NCI-H748 (cell line): ENCODE data around the gene POLD3.
"Not testable (repeated sequence)": the region's sequence is repeated elsewhere in the genome, so short reads cannot be mapped to it uniquely, and the experiment has no call there.

Experiments used
- DNase-seq: peaks from one replicate; lab custom pipeline; 2025; ENCODE audit not compliant: unreplicated experiment; lab: John Stamatoyannopoulos, UW

POLD3 gene

DNA sequence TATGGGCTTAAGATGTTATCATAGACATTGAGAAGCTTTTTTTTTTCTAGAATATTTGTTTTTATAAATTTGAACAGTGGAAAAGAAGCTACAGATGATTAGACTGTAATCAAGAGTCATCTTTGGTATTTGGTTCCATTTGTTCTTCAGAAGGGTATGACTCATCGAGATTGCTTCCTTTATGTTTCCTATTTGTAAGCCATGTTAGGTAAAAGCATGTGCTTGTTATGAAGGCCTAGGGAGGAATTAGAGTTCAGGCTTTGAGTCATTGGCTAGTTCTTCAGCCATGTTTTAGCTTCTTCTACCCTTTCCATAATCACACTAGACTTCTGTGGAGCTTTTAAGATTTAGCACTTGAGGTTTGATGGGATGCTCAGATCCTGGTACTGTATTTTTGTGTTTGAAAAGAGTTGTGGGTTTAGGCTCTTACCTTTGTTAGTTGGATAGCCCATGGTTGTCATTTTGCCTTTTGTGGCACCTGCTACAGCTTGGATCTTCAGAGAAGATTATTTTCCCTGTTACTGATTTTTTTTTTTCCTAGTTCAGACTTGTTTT lies 44.3 kb downstream of the POLD3 start:
- DNase-seq: no peak

DNA sequence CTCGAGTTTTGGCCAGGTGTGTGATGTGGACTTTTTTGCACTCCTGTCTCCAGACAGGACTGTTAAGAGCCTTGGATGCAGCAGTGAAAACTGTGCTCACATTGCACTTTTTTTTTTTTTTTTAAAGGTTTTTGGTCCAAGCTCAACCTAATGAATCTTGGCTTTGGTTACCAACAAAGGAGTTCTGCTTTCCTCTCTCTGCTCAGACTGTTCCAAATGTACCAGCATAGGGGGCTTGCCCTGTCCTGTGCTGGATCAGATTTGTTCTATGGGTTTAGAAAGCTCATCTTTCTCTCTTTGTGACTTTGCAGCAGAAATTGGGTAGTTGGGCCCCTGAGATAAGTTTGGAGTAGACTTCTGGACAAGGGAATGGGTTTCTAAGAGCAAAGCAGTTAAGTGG lies 45.3 kb downstream of the POLD3 start:
- DNase-seq: no peak

DNA sequence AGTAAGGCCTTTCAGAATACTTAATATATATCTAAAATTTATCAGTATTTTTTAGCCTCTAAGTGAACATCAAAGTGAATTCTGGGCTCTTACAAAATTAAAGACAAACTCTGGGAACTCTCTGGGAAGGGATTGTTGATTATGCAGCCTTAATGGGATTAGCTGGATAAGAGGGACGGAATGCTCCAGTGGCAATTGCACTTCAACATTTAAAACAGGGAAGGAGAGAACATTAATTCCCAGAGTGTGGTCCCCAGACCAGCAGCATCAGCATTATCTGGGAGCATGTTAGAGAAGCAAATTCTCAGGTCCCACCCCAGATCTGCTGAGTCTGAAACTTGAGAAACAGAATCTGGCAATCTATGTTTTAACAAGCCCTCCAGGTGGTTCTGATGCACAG lies 46.5 kb downstream of the POLD3 start:
- no peak for DNase-seq

DNA sequence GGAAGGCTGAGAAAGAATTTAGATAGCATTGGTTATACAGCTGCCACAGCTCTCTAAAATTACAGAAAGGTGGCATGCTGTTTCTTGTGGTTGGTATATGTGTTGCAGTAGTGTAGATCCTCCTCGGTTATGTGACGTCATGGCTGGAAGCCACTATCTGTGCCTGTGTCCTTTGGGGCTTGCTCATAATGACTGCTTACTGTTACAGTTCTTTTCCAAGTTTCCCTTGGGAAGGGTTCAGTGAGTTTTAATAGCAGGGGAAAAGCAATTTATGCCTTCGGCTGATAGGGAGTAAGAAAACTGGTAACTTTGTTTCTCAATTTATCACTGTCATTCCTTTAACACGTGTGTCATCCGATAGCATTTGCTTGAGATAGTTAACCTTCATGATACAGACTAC lies 47.2 kb downstream of the POLD3 start:
- DNase-seq: no peak

DNA sequence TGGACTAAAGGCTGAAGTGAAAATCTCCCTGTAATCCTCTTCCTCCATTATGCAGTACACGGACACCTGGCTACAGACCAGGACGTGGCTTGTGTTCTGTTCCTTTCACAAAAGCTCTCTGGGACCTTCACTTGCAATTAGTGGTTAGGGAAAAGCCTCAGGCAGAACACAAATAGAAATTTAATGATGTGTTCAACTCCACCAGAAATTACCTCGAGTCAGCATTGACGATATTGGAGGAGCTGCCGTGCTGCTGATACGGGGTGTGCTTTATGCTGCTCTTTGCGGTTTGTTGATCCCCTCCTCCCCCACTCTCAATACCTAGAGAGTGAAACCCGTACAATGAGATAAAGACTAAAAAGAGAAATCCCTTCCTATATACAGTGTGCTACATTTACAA lies 48.9 kb downstream of the POLD3 start:
- no peak for DNase-seq

DNA sequence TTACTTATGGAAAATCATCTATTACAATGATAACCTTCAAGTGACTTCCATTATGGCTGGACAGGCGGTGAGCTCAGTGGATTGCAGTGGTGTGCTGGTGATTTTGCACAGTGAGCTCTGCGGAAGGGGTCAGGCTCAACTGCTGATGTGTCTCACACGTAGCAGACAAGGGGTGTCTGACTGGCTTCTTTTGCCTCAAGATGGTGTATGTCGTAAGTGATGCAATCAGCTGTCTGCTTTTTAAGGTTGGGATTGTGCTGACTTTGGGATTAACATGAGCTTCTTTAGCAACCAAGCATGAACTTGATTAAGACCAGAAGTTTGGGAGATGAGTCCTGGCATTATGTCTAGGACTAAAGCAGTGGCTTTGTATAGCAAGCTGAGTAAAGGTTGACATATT lies 49.5 kb downstream of the POLD3 start:
- DNase-seq: no peak

DNA sequence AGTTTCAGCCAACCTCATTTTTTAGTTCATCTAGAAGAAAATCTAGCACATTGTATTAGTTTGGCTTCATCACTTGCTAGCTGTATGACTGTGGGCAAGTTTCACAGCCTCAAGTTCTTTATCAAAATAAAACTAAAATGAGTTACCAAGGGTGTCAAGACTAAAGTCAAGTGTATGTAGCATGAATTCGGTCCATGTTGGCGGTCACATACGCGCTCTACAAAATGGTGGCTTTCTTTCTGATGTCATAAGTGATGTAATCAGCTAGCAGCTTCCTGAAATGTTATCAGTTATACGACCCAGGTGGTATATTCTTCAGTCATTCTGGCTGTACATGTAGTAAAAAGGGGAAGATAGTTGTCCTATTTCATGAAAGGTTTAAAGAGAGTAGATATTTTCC lies 50.5 kb downstream of the POLD3 start:
- DNase-seq: no peak

DNA sequence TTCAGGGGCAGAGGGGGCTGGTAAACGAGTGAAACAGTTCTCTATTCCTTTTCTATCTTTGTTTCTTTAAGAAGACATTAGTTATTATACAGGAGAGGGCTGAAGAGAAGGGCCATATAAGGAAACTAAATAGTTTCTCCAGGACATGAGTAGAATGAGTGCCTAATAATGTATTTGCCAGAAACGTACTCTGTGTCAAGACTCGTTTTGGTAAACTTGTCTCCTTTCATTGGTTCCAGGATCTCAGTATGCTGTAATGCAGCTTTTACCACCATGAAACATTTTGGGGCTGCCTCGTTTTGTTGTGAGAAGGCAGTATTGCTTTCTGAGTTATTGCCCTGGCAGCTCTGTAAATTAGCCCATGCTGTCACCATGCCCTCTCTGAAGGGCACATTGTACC lies 51.7 kb downstream of the POLD3 start:
- DNase-seq: no peak

DNA sequence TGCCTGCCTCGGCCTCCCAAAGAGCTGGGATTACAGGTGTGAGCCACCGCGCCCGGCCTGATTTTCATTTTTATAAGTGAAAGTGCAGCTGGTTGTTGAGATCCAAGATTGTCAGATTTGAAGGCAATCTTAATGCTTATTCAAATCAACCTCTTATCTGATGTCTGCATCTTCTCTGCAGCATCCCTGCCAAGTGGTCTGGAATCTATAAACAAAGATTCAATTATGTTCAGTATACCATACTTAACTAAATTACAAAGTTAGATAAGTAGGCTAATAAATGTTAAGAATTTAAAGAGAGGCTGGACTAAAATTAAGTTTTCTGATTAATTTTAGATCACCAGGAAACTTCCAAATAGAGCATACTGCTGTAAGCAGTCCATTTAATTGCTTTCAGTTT lies 53.8 kb downstream of the POLD3 start:
- no peak for DNase-seq

DNA sequence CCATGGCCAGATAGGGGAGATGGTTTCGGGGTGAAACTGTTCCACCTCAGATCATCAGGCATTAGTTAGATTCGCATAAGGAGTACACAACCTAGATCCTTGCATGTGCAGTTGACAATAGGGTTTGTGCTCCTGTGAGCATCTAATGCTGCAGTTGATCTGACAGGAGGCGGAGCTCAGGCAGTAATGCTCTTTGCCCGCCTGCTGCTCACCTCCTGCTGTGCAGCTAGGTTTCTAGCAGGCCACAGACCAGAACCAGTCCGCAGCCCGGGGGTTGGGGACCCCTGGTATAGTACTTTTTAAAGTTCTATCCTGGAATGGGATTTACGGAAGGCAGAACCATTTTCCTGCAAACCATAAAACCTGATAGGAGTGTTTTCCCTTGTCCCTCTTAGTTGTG lies 54.6 kb downstream of the POLD3 start:
- no peak for DNase-seq

DNA sequence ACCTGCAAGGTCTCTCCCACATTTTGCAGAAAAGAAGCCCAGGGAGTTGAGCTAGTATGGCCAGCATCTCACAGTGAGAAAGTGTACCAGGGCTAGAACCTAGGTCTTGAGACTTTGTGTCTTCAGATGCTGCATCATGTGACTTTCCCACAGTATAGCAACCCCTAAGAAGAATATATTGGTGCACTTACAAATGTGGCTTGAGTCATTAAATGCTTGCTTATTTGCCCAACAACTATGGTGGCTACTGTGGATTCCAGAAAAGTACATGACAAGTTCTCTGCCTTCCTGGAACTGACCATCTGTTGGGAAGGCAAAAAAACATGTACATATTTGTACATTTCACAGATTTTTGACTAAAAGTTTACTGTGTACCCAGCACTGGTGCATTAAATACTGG lies 55.0 kb downstream of the POLD3 start:
- no peak for DNase-seq

DNA sequence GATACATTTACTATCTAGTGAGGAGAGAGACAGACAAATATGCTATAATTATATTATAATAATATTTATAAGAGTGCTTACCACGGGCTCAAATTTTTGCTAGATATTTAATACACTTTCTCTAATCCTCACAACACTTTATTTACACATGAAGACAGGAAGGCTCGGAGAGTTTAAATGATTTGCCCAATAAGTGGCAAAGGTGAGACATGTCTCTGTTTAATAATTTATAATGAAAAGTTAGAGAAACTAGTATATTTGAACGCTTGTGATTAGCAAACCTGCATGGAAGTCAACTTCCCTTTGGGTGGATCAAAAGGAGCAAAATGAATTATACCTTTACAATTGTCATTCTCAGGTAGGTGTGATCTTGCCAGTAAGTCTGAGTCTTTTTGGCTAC lies 55.4 kb downstream of the POLD3 start:
- DNase-seq: no peak

DNA sequence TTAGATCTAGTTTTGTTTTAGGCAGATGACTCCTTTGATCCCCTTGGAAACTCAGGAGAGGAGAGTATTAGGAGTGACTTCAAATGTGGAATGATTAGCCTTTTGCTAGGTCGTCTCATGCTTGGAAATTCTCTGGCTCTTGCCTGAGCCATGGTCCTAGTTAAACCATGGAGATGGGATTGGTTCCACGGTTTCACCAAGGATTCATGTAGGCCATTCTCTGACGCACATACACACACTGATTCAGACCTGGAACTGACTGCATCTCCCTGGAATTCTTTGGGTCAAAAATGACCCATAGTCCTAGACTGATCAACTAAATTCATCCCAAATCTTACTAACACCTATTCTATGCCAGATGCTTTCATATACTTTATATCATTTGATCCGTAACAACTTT lies 56.5 kb downstream of the POLD3 start:
- DNase-seq: no peak

DNA sequence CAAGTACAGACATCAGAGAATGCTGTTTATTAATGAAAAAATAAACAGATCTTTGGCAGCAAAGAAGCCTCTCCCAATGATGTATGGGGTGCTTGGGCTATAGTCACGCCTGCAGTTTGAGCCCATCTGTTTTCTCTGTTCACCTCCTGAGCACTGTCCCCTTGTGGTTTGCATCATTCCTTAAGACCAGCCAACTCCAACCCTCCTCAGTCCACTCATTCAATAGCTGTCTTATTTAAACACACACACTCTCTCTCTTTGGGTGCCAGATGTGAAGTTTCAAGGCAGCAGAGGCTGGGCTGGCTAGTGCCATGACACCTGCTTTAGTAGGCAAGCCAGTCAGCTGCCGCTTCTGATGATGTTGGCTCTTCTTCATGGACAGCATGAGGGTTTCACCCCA lies 58.1 kb downstream of the POLD3 start:
- DNase-seq: no peak

DNA sequence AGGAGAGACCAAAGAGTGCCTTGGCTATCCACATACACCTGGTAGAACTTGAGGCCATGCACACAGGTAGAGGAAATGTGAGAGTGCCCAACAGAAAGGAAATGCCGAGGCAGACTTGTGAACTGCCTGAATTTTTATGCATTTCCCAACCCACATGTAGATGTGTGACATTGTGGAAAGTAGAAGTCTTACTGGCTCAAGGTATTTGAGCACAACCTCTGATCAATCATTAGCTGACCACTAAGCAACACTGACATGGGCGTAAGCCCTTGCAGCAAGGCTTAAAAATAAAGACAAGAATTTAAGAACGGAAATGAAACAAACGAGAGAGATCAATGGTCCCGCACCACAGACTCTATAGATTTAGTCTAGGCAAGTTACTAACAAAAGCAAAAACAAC lies 62.6 kb downstream of the POLD3 start:
- no peak for DNase-seq

DNA sequence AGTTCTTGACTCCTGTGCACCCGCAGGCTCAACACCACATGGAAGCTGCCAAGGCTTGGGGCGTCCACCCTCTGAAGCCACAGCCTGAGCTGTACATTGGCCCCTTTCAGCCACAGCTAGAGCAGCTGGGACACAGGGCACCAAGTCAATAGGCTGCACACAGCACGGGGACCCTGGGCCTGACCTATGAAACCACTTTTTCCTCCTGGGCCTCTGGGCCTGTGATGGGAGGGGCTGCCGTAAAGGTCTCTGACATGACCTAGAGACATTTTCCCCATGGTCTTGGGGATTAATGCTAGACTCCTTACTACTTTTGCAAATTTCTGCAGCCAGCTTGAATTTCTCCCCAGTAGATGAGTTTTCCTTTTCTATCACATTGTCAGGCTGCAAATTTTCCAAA lies 66.7 kb downstream of the POLD3 start:
- not testable (repeated sequence) for DNase-seq

DNA sequence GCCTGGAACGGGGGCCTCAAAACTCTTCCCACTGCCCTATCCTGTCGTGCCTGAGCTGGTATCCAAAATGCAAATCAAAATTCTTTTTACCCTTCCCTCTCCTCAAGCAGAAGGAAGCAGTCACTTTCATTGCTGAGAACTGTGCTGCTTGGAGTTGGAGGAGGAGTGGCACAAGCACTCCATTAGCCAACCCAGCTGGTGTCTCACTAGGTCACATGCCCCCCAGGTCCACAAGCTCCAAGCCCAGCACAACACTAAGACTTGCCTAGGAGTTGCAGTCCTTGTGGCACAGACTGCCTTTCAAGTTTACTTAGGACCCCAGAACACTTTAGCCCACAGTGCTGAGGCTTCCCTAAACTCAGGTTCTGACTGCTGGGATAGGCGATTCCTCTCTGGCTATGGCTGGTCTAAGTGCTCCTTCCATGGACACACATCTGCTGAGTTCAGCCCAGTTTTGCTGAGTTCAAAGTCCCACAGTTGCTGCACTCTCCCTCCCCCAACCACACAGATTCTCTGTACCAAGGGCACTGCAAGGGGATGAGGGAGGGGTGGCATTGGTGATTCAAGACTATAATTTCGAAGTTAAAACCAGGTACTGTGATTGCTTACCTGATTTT lies 70.2 kb downstream of the POLD3 start:
- DNase-seq: no peak

DNA sequence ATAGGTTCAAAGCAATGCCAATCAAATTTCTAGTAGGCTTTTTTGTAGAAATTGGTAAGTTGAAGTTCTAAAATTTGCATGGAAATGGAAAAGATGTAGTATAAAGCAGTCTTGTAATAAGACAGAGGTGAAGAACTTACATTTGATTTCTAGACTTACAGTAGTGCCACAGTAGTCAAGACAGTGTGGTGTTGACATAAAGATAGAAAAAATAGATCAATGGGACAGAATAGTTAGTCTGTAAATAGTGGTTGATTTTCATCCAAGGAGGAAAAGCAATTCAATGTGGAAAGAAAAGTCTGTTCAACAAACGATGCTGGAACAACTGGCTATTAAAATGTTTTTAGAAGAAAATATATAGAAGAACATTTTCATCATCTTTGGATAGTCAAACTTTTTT lies 70.9 kb downstream of the POLD3 start:
- no peak for DNase-seq

DNA sequence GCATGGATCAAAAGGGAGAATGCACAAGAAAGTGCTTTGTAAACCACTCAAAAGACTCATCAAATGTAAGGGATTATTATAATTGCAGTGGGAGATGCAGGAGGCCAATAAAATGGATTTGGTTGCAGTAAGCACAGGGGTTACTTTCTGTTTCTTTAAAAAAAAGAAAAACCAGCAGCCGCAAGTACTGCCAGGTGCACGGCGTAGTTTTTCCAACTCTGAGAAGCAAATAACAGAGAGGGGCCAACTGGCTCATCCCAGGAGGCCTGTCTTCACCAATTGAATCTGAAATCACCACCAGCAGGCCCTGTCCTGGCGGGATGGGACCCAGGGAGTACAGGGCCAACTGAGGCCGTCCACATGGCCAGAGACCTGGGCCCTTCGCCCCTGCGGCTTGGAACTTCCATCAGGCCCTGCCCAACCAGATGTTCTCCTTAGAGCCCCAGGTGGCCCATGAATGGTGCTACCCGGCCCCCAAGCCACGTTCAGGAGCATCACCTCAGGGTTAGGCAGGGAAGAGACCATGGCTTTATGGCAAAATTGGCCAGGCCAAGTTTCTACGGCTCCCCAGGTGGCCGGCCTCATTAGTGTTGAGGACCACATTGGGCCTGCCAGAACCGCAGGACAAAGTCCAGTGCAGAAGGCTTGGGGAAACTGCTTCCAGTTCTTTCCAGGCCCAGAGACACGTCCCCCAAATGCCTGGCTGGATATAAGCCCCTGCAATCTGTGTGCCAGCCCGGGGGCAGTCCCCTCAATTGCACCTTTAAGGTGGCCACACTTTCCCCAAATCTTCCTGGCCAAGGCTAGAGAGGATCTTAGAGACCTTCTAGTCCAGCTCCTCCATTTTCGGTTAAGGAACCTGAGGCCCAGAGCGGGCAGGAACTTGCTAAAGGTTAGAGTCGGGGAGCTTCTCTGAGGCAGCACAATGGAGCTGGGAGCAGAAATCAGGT lies 77.1 kb downstream of the POLD3 start:
- no peak for DNase-seq

DNA sequence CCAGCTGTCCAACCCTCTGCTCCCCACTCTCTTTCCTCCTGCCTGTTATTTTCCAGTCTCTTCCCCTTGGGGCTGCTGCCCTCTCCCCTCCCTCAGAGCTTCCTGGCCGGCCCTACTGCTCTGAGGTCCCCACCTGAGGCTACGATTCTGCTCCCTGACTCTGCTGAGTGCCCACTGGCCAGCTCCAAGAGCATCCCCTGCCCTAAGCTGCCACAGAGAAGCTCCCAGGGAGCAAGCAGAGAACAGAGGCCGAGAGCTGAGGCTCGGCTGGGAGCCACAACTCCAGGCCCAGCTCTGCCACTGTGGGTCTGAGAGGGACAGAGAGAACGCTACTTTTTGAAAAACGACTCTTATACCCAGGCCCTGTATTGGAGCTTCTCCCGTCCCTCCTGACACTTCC lies 77.8 kb downstream of the POLD3 start:
- DNase-seq: no peak

DNA sequence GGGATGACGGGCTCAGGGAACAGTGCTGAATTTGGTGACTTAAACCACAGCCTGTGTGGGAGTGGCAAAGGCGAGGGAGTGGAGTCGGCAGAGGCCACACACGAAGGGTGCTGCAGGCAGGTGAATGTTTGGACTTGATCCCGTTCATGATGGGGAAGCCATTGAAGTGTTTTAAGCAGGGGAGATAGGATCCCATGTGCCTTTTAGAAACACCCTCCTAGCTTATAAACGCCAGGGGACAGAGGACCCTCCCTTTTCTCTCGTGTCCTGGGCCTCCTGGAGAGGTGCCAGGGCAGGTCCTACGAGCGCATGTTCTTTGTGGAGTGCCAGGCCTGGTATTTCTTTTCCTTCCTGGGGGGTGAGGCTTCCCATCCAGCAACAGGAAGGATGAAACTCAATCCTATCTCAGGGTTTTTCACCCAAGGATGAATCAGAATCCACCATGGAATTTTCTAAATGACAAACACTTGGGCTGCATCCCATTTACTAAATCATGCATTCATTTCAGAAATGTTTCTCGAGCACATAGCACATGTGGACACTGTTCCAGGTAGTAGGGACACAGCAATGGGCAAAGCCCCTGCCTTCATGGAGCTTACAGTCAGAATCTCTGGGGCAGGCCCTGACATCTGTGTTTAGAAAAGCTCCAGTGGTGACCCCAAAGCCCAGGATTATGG lies 79.3 kb downstream of the POLD3 start:
- DNase-seq: no peak
